GM21529 (cell line): ENCODE measurements around the gene DDR2.

Experiments used
- ATAC-seq: cut with Tn5 transposase; IDR thresholded peaks from one replicate; pipeline ENCODE4 v1.9.1; 2021; ENCODE audit not compliant: unreplicated experiment

The DDR2 gene

DNA sequence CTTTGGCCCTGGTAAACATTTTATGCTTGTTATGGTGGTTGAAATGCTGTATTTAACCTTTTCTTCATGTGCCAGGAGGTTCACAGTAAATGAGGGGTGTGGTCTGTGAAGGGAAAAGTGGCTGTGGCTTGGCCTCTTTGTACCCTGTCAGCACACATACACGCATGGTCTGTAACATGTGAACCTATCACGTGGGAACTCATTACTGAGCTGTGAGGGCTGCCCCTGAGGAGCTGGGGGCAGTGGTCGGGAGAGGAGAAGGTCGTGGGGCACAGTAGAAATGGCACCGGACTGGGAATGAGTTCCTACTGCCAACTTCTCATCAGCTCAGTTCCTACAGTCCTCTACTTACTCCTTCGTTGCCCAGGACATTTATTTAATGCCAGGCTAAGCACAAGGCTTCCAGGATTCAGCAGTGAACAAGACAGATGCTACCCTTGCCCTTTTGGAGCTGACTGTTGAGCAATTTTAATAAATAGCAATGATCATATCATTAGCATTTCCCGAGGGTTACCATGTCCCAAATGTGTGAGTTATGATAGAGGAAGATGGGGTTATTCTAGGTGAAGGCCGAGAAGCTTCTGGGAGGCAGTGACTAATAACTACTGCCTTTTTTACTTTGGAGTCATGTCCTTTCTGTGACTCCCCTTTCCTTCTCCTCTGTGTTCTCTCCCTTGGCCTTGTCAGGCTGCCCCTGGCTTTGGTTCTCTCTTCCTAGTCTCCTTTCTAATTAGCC lies 38.8 kb downstream of the DDR2 start:
- no peak for ATAC-seq

DNA sequence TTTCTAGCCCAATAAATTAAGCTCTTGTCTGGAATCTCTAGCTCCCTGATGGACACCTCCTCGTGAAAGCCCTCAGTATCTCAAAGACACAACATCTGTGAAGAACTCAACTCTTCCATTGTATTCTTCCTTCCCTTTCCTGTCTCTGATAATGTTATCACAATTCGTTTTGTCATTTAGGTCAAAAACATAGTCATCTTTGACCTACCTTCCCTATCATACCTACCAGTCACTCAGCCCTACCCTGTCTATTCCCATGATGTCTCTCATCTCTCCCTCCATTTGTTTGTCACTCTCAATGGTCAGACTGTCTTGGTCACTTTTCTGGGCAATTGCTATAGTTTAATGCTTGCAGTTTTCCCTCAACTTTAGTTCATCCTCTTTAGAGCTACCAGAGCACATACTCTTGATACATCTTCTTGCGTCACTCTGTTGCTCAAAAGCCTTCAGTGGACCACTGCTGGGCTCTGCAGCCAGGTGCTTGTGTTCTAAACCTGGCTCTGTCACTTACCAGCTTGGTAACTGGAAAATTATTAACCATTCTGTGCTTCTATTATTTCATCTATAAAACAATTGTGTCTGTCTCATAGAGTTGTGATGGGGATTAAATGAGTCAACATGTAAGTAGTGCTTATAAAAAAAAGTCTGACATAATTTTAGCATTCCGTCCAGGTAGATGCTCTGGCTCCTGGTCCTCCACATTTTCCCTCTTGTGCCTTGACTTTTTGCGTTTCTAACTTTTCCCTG lies 39.6 kb downstream of the DDR2 start:
- no peak for ATAC-seq

DNA sequence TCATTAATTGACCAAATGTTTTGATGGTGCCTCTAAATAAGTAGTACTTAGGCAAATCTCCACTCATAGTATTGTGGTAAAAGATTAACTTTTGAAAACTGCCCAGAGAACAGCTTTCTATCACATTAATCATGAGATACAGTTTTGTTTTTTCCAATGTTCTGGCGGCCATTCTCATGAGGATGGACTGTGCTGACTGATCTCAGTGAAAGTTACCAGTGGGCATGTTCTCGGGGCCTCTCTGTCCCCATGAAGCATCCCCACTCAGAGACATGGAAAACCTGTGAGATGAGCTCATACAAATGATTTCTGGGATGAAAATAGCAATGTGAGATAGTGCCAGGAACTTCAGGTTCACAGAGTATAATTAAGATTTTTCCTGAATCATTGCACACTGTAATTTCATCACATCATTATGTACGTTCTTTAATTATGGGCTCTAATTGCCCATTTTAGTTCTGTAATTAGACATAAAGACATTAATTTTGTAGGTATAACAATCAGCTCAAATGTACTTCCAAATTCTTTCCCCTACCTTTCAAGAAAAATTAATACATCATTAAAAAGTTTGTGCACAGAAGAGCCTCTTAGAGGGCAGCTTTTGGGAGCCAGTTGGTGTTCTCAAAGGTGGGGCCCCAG lies 40.5 kb downstream of the DDR2 start:
- no peak for ATAC-seq

DNA sequence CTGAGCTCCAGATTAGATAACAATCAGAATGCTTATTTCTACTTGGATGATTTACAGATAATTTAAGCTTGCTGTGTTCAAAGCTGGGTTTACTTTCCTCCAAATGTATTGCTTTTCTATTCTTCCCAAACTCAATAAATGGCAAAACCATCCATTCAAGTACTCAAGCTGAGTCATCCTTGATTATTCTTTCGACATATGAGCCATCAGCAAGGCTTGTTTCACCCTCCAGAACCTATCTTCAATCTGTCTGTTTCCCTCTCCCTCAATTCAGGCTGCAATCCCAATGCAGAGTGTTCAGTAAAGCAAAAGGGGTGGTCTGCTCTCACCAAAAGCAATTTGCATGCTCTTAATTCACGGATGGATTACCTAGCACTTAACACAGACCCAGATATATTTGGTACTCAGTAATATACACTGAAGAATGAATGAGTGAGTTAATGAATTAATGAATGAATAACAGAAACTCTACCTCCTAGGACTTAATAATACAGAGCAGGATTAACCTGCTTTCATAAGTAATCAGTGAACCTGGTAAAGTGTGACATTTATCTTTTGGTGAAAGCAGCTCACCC lies 41.9 kb downstream of the DDR2 start:
- ATAC-seq = no peak

DNA sequence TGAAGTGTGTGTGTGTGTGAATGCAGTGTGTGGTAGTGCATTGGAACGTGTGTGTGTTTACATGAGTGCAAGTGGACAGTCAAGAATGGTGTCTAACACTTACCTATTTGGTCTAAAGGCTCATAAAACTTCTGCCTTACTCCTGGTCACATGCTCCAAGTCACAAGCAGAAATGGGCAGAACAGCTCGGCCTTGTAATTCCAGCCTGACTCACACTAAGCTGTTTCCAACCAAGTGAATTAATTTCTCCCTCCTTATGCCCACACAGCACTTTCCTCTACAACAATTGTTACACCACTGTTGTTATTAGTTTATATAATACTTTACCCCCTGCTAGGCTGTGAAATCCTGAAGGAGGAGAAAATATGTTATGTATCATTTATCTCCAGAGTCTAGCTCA lies 43.8 kb downstream of the DDR2 start:
- ATAC-seq = no peak

DNA sequence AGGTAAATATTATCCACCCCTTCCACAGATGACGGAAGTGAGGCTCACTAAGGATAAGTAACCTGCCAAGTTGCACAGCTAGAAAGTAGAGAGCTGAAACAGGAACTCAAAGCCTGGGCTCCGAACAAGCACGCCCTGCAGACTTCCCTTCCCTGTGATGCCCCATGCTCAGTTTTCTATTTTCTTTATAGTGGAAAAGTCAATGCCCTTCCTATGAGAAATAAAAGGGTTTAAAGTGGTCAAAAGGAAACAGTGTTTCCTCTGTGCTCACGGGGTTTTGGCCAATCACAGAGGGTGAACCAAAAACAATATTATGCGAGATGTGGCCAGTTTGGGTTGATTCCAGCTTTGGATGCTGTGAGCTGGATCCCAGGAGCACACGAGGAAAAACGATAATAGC lies 44.5 kb downstream of the DDR2 start:
- ATAC-seq = no peak

DNA sequence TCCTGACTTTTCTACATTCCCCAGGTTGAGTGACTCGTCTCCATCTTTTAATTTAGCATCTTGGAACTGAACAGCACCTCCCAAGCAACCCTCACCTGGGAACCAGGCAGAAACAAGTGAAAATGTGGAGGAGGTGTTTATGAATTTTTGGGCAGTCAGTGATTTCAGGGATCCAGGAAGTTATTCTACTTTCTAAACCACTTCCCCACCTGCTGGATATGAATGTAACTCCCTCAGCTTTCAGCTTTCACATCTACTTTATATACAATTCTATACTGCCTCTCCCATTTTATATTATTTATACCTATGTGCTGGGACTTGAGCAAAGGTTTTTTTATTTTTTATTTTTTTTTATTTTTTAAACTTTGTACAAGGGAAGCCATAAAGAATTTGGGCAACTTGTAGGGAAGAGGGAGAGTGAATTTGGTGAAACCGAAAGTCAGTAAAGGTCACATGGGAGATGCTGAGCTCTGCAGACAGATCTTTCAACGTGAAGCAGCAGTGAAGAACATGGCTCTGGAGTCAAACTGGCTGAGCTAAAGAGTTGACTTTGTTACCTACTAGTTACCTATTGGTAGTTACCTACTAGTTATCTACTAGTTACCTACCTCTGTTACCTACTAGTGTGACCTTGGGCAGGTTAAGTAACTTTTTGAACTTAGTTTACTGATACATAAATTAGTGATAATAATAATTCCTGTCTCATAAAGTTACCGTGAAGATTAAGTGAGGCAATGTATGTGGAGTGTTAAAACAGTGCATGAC lies 45.5 kb downstream of the DDR2 start:
- no peak for ATAC-seq

DNA sequence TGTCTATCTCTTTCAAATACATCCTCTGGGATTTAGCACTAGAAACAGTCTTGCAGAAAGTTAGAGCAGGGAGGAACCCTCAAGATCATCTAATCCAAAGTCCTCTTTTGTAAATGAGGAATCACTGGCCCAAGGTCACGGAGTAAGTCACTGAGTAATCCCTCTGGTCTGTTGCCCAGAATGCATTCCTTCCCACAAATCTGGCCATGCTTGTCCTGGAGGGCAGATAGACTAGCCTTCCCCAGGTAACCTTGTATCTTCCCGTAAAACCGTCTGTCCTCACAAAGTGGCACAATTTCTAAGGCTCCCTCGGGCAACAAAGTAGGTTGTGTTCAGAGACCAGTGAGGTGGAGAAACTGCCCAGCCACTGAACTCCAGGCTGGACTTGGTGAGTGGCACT lies 46.2 kb downstream of the DDR2 start:
- ATAC-seq = no peak

DNA sequence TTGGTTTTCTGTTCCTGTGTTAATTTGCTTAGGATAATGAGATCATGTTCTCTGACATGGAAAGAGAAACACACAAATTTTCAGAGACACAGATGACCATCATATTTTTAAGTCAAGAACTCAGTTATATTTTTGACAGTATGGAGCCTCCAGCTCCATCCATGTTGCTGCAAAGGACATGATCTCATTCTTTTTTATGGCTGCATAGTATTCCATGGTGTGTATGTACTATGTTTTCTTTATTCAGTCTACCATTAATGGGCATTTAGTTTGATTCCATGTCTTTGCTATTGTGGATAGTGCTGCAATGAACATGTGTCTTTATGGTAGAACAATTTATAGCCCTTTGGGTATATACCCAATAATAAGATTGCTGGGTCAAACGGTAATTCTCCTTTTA lies 47.0 kb downstream of the DDR2 start:
- no peak for ATAC-seq

DNA sequence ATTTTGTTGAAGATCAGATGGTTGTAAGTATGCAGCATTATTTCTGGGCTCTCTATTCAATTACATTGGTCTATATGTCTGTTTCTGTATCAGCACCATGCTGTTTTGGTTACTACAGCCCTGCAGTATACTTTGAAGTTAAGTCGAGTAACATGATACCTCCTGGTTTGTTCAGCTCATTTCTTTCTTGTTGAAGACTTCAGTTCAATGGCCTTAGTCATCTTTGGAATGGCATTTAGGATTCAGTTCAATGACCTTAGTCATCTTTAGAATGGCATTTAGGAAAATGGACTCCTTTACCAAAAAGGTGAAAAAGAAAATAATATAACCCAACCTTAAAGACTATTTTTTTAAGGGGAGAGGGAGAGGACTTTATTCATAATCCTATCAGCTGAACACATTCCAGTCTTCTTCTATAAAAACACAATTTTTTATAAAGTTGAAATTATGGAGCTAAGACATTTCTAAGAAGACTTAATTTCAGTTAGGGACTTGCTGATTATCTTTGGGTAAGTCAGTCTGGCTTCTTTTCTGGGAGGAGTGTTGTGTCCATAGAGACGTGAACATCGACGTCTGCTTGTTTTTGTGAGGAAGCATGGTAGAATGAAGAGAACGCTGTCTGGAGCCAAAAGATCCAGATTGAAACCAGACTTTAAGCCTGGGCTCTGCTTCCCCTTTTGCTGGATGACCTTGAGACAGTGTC lies 48.3 kb downstream of the DDR2 start:
- ATAC-seq = no peak

DNA sequence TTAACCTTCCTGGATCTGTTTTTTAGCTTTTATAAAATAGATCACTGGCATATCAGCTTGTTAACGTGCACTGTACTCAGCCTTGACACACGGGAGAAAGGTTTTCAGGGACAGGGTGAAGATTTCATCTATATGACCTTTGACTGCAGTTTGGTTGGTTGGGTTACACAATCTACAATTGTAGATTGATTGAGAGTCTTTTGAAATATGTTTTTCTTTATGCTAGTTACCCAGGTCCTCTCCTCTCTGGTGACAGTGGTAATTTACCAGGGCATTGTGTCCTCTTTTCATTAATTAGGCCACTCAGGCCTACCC lies 48.8 kb downstream of the DDR2 start:
- no peak for ATAC-seq

DNA sequence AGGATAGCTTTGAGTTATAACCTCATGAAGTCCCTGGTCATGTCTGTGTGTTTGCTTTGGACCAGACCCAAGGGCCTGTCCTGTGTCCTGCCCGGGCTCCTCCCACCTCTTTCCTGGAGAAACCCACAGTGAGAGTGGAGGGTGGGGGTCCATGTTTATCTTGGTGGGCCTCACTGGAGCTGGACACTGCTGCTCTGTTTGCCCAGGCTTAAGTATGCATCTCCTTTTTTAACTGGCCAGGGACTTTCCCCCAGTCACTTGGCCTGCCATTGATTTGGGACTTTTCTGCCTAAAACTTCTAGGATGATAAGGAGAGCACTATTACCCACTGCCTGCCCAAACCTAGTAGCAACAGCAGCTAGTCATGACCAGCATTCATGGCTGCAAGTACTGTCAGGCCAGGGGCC lies 49.8 kb downstream of the DDR2 start:
- ATAC-seq = no peak

DNA sequence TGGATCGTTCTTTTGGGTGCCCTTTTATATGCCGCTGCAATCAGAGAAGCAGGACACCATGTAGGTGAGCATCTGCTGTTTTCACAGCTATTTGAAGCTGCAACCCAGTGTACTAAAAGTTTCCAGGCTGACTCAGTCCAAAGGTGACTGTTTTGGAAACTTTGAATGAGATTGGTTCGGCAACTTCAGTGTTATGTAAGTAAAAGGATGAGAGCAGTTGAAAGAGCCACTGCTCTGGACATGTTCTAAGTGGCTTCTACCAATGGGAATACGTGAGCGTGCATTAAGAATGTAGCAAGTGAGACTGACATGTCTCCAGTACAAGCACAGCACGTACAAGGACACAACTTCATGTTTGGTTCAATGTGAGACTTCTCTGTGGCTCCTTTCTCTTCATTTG lies 55.6 kb downstream of the DDR2 start:
- no peak for ATAC-seq

DNA sequence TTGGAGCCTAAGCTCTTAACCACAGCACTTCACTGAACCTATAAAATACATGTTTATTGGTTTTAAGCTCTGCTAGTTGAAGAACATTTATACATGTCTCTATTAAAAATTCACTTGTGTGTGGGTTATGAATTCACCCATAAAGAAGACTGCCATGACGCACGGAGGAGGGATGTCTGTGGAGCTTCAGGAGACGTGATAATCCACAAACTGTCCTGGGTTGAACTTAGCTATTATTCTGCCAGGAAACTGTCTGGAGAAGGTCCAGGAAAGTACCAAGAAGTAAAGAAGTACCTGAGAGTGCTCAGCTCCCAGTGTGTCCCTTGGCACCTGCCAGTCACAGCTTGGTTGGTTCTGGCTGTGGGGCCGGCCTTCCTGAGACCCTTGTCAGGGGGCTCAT lies 56.3 kb downstream of the DDR2 start:
- ATAC-seq = no peak

DNA sequence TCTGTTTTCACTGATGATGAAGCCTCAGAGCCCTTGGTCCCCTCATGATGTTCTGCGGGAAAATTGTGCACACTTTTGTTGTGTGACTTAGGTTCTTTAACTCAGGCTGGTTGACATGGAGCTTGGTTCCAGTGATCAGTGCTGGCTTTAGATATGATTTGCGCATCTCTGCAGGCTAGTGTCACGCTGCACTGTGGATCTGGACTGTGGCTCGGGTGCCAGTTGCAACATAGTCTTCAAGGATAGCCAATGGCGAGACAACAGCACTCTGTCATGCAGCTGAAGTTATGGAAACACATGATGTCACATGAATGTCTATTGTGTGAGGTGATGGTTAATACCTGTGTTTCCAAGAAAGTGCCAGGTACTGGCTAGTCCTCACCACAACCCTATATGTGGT lies 56.7 kb downstream of the DDR2 start:
- ATAC-seq = no peak

DNA sequence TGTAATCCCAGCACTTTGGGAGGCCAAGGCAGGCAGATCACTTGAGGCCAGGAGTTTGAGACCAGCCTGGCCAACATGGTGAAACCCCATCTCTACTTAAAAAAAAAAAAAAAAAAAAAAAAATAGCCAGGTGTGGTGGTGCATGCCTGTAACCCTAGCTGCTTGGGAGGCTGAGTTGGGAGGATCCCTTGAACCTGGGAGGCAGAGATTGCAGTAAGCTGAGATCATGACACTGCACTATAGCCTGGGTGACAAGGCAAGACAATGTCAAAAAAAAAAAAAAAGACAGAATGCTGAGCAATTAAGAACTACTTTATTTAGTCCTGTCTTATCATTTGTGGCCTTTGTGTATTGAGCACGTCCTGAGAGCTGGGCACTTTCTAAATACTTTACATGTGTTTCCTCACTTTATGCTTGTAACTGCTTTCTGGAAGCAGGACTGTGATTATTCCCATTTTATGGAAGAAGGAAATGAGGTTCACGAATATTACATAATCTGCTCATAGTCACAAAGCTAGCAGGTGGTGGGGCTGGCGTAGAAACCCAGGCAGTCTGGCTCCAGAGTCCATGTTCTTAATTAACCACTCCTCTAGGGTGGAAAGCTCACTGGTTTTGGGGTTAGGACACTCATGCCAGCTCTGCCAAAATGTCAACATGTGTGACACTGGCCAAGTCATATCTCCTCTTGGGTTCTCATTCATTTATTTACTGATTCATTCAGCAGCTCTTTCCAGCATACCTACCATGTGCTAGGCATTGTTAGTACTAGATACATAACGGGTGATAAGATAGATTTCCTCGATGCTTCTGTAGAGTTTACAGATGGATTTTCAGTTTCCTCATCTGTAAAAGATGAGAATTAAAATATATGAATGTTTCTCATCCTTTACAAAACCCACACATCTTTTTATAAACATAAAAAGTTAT lies 57.7 kb downstream of the DDR2 start:
- no peak for ATAC-seq

DNA sequence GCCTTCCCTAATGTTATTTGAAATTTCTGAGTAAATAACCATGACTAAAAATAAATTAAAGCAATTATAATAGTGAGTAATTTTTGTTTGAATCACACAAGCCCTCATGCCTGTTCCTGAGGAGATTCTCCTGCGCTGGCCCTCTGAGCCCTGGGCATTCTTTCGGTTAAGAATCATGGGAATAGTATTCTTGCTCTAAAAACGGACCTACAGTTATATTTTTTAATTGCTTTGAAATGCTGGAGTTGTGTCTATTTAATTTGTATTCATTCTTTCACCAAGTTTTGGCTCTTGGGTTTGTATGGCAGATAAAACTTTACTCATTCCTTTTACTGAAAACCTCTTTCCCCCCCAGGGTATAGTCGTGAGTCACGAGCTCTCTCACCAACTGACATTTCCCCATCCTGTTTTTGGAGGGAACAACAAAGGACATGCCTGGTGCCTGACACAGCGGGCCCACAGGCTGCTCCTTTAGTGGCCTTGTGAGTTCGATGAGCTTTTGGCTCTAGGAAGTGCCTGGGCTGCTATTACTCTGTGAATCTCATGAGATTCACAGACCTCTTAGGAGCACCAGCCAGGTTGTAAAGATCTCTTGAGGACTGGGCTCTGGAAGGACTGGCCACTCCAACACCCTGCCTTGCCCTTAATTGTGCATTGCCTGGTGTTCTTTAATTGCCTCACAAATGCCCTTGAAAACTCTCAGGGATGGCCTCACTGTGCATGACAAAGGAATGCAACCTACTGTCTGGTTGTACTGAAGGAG lies 58.6 kb downstream of the DDR2 start:
- ATAC-seq = no peak

DNA sequence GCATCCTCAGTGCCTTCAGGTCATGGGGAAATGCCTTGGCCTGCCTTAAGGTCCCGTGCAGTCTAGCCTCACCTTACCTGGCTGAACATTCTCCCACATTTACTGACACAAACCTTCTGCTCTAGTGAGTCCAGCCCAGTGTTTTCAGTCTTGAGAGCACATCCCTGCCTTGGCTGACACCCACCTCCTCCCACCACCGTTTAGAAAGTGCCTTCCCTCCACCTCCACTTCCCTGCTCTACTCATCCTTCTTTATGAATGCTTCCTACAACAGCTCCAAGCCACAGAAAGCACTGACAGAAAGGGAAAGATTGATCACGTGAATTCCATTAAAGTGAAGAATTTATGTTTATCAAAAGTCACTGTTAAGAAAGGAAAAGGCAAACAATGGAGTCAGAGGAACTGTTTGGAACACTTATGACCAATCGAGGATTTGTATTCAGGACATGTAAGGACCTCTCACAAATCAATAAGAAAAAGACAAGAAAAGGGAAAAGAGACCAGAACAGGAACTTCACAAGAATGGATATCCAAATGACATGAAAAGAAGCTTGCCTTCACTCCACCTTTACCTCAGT lies 59.8 kb downstream of the DDR2 start:
- ATAC-seq = no peak

DNA sequence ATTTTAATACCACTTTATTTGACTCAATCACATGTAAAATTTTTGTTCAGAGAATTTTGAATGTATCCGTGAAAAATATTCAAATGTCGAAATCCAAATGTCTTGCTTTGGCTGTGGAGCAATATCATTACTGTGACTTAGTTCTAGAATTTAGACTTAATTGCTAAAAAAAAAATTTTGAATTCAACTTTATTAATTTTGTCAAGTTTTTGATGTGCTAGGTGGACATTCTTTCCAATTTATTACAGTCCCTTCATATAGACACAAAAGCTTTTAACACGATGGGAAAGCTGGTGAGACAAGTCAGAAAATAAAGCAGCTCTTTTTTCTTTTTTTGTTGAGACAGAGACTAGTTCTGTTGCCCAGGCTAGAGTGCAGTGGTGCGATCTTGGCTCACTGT lies 62.6 kb downstream of the DDR2 start:
- ATAC-seq = no peak
